ENCODE results near the gene TIMM13.

The TIMM13 gene

GRCh38 chr19:2376784-2377519 lies 50.4 kb downstream of the TIMM13 start:
- Histone ChIP-seq H3K4me1 (no peaks in the 10 kb centered on the region; the same call in 1 of the 2 replicates), H3K36me3 (no peaks in the 10 kb centered on the region), H3K9me3 (peaks cover 14% of the 10 kb centered on the region; the same call in 1 of the 2 replicates), H3K27me3 (no peaks in the 10 kb centered on the region), H3K4me3 (ENCODE audit: low read depth, low read length) (no peak overlapping the region)
- TF ChIP-seq CTCF (IDR thresholded peaks at IDR 0.05; ENCODE audit: low read depth, low read length) = no peak
- no peak for DNase-seq

All from BE2C (cell line).